SK-N-MC (cell line): ENCODE measurements around the gene LBP.
"Not testable (repeated sequence)": the region's sequence is repeated elsewhere in the genome, so short reads cannot be mapped to it uniquely, and the experiment has no call there.

ENCODE experiments used
- DNase-seq: peaks from one replicate; pipeline ENCODE4 v3.0.0-alpha.2; 2011; ENCODE audit warnings: low read depth, low spot score
- H3K27ac ChIP-seq: fragments of 200-600 bp; sonication (generic); 2 replicates; pipeline ENCODE4 v1.5.1; 2016; ENCODE audit warnings: mixed run types
- H3K36me3 ChIP-seq: fragments of 200-600 bp; sonication (generic); 2 replicates; pipeline ENCODE4 v1.6.1; 2017; ENCODE audit warnings: antibody characterized with exemption, low read length, mixed read lengths; ENCODE audit not compliant: insufficient read depth
- H3K4me3 ChIP-seq: fragments of 200-600 bp; sonication (generic); 2 replicates; pipeline ENCODE4 v1.5.1; 2016
- H3K9ac ChIP-seq: fragments of 200-600 bp; sonication (generic); 2 replicates; pipeline ENCODE4 v1.8.0; 2017; ENCODE audit warnings: mixed run types, mixed read lengths; ENCODE audit not compliant: insufficient read length
- H3K9me3 ChIP-seq: fragments of 200-600 bp; sonication (generic); 2 replicates; pipeline ENCODE4 v1.6.1; 2017; ENCODE audit warnings: low read depth, mild to moderate bottlenecking, antibody characterized with exemption, low read length, moderate library complexity, mixed read lengths
- EZH2 ChIP-seq: fragments of 200-600 bp; sonication (generic); IDR thresholded peaks from one replicate; pipeline ENCODE4 v1.6.1; 2017; ENCODE audit warnings: antibody characterized with exemption
- FOXP2 ChIP-seq: optimal IDR thresholded peaks from 2 replicates; pipeline ENCODE3; 2011; ENCODE audit warnings: mild to moderate bottlenecking, moderate library complexity; ENCODE audit not compliant: insufficient read depth; ENCODE audit errors: extremely low read length, control extremely low read depth
- POLR2AphosphoS5 ChIP-seq: IDR thresholded peaks from 2 replicates; pipeline ENCODE4 v1.6.1; 2012; ENCODE audit warnings: mild to moderate bottlenecking, low read depth, low read length, borderline replicate concordance

The LBP gene

DNA sequence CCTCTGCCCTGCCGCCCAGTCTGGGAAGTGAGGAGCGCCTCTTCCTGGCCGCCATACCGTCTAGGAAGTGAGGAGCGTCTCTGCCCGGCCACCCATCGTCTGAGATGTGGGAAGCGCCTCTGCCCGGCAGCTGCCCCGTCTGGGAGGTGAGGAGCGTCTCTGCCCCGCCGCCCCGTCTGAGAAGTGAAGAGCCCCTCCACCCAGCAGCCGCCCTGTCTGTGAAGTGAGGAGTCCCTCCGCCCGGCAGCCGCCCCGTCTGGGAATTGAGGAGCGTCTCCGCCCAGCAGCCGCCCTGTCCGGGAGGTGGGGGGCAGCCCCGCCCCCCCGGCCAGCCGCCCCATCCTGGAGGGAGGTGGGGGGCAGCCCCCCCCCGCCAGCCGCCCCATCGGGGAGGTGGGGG is 61.0 kb downstream of the LBP start:
- Histone ChIP-seq H3K27ac (no peak overlapping the region), H3K9ac (no peak overlapping the region), H3K9me3 (no peaks in the 10 kb centered on the region), H3K36me3 (peaks cover 6% of the 10 kb centered on the region; the same call in 1 of the 2 replicates), H3K4me3 (no peak overlapping the region)
- DNase-seq, result no peak
- TF ChIP-seq POLR2AphosphoS5, result no peak
- TF ChIP-seq EZH2, result no peak
- no peak for TF ChIP-seq FOXP2

DNA sequence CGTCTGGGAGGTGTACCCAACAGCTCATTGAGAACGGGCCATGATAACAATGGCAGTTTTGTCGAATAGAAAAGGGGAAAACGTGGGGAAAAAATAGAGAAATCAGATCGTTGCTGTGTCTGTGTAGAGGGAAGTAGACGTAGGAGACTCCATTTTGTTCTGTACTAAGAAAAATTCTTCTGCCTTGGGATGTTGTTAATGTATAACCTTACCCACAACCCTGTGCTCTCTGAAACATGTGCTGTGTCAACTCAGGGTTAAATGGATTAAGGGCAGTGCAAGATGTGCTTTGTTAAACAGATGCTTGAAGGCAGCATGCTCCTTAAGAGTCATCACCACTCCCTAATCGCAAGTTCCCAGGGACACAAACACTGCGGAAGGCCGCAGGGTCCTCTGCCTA is 61.5 kb downstream of the LBP start:
- H3K36me3 ChIP-seq, result peaks cover 11% of the 10 kb centered on the region; the same call in 1 of the 2 replicates
- DNase-seq, result not testable (repeated sequence)

DNA sequence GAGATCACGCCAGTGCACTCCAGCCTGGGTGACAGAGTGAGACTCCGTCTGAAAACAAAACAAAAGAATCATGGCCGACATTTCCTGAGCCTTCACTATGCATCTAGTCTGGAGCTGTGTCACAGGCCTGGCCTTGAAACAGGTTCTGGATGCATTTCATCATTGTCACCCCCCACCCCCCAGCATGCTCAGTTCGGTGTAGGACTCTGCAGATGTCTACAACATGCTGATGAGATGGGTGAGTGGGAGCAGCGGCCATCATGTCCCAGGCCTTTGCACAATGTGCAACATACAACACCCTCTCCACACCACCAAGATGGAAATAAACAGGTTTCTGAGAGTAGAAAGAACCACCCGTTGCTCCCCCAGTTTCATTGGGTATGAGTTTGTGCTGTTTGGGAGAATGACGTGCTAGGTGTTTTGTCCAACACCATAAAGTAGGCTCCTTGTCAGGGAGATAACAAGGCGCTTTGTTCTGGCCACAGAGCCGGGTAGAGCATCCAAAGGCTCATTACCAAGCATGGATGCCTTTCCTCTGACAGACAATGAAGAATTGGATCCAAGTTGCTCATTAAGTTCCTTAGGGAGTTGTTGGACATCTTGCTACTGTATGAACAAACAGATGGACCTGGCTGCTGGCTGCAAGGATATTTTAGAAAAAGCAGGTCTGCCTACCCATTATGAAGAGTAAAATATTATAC is 66.7 kb downstream of the LBP start:
- peaks cover 41% of the 10 kb centered on the region for H3K36me3 ChIP-seq
- no peaks in the 10 kb centered on the region for H3K9me3 ChIP-seq
- TF ChIP-seq POLR2AphosphoS5, result no peak
- H3K27ac ChIP-seq, result no peak overlapping the region
- no peak overlapping the region for H3K4me3 ChIP-seq
- no peak overlapping the region for H3K9ac ChIP-seq
- DNase-seq, result no peak

More for the DNA sequence above, 61.5 kb downstream of the LBP start:
- H3K27ac ChIP-seq, H3K9me3 ChIP-seq, H3K4me3 ChIP-seq, H3K9ac ChIP-seq: not testable (repeated sequence)

DNA sequence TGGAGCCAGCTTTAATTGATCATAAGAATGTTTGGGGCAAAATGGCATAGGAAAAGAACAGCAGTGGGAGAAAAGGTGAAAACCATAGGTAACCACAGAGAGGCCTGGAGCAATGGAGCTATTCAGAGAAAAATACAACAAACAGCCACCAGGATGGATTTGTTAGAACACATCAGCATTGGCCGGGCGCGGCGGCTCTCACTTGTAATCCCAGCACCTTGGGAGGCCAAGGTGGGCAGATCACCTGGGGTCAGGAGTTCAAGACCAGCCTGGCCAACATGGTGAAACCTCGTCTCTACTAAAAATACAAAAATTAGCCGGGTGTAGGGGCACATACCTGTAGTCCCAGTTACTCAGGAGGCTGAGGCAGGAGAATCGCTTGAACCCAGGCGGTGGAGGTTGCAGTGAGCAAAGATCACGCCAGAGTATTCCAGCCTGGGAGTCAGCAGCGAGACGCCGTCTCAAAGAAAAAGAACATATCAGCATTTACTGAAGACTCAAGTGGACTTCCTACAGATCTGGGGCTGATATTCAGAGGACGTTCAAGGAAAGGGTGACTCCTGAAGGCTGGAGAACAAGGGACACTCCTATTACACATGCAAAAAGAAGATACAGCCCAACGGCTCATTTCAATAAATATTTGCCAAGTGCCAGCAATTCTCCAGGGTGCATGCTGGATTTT is 68.6 kb downstream of the LBP start:
- Histone ChIP-seq H3K36me3 (peaks cover 60% of the 10 kb centered on the region), H3K4me3 (no peak overlapping the region), H3K9ac (no peak overlapping the region), H3K27ac (peak overlapping the region; percentile 60; the same call in 1 of the 2 replicates), H3K9me3 (no peaks in the 10 kb centered on the region)
- DNase-seq, result no peak
- TF ChIP-seq FOXP2 (no peak), POLR2AphosphoS5 (no peak; the same call in 1 of the 2 replicates), EZH2 (no peak)

DNA sequence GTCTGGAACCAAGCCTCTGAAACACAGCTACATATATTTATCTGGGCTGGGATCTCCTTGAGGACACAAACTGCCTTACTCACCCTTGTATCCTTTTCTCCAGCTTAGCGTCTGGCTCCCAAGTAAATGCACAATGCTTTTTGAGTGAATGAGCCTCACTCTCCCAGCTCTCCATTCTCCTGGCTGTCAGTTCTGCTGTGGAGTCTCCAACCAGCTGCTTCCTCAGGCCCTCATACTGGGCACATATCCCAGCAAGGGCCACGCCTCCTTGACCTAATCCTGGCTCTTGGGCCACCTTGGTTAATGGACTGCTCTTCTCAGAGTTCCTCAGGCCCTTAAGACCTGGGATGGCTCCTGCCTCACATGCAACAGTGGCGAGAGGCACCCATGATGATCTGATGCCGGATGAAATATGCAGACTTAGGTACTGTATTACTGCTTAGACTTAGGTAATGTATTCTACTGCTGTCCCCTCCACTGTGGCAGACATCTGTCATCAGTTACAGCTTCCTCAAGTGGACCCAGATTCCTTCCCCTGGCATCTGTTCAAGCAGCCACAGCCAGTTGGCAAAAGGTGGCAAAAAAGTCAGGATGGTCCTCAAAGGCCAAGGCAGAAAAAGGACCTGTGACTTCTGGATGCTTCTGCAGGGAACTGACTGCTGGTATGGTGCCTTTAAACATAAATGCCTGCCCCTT is 72.4 kb downstream of the LBP start:
- TF ChIP-seq FOXP2 (no peak), EZH2 (no peak), POLR2AphosphoS5 (peak; percentile 63; the same call in 1 of the 2 replicates)
- Histone ChIP-seq H3K9ac (no peak overlapping the region), H3K36me3 (peaks cover 79% of the 10 kb centered on the region), H3K4me3 (no peak overlapping the region), H3K27ac (peak overlapping the region; percentile 13; the same call in 1 of the 2 replicates), H3K9me3 (no peaks in the 10 kb centered on the region)
- DNase-seq, result no peak

DNA sequence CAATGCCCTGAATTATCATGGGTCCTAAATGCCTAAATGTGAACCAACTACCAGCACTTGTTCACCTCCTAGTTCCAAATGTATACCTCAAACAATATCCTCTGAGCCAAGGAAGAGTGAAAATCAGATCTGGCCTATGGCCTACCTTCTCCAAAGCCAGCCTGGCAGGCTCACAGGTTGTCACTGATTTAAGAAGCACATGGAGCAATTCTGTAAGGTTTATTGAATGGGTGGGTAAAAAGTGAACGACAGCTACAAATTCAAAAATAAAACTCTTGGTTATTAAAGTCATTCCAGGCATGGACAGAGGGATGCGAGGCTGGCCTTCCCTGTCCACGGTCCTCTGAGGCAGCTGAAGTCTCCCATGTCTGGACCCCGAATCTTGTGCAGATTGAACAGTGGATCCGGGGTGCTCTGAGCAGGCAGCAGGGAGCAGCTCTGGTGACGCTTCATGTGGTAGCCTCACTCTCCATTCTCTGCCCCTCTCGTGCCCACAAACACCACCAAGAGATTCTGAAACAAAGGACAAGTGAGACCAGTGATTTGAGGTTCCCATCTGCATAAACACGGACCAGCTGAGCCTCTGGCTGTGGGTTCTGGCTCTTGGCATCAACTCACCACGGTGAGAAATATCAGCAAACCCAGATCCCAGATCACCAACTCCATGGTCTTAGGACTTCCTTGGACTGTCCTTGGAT is 74.3 kb downstream of the LBP start:
- Histone ChIP-seq H3K9ac (no peak overlapping the region), H3K9me3 (no peaks in the 10 kb centered on the region), H3K27ac (no peak overlapping the region), H3K36me3 (peaks cover 92% of the 10 kb centered on the region), H3K4me3 (no peak overlapping the region)
- TF ChIP-seq EZH2 (no peak), POLR2AphosphoS5 (no peak), FOXP2 (no peak)
- DNase-seq, result no peak

DNA sequence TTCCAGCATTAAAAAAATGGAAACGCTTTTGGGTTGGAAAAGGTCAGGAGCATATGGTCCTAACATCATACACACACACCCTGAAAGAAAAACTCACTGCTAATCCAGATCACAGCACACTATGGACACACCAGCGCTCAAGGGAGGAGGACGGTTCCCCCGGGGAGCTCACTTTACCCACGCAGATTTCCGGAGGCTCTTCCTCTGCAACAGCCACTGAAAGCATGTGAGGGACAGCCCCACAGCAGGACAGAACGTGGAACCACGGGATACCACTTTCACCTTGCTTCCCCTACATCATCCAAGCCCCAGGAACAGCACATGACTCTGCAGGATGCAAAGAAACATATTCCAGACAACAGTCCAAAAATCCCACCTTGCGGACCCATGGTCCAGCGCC is 75.6 kb downstream of the LBP start:
- TF ChIP-seq FOXP2, result no peak
- TF ChIP-seq POLR2AphosphoS5, result no peak
- no peak for TF ChIP-seq EZH2
- Histone ChIP-seq H3K36me3 (peaks cover 95% of the 10 kb centered on the region), H3K9me3 (no peaks in the 10 kb centered on the region), H3K4me3 (no peak overlapping the region), H3K27ac (no peak overlapping the region), H3K9ac (no peak overlapping the region)
- no peak for DNase-seq

DNA sequence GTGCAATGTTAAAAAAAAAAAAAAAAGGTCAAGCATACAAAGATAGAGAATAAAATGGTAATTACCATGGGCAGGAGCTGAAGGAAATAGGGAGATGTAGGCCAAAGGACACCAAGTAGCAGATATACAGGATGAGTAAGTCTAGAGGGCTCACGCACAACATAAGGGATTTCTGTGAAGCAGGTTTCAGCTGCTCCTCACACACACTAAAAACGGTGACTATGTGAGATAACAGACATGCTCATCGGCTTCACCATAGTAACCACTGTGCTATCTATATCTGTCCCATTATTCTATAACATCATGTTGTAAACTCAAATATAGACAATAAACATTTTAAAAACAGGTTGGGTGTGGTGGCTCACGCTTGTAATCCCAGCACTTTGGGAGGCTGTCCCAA is 77.3 kb downstream of the LBP start:
- TF ChIP-seq FOXP2 (no peak), EZH2 (no peak), POLR2AphosphoS5 (no peak)
- no peak overlapping the region for H3K9ac ChIP-seq
- peaks cover 100% of the 10 kb centered on the region for H3K36me3 ChIP-seq
- no peak overlapping the region for H3K4me3 ChIP-seq
- H3K9me3 ChIP-seq, result no peaks in the 10 kb centered on the region
- DNase-seq, result no peak
- H3K27ac ChIP-seq, result no peak overlapping the region
